PC-3 (cell line): Measurements from ENCODE around the gene DDT.

ENCODE experiments used
- EZH2phosphoT487 ChIP-seq: fragments of 300-600 bp; sonication (generic); IDR thresholded peaks from 2 replicates; pipeline ENCODE4 v1.6.1; 2018; ENCODE audit warnings: mild to moderate bottlenecking, antibody characterized with exemption, low read length, borderline replicate concordance
- TF ChIP-seq, protein P1 (sequence below): fragments of 300-600 bp; sonication (generic); conservative IDR thresholded peaks from 2 replicates; pipeline ENCODE4 v1.5.1; 2017; ENCODE audit warnings: antibody characterized with exemption, low read depth, mild to moderate bottlenecking, low read length

DNA sequence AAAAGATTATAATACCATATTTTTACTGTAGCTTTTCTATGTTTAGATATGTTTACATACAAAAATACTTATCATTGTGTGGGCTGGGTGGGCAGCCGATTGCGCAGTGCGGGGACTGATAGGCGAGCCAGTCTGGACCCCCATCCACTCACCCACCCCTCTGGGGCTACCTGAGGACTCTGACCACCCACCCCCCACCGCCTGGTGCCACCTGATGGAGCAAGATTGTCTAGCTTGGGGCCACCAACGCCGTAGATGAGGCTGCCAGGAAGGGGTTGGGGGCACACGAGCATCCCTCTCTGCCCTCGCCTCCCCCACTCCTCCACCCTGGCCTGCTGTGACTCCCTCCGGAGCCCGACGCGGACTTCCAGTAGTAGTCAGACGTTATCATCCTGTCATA is 47.7 kb downstream of the DDT start:
- TF ChIP-seq, protein P1, sequence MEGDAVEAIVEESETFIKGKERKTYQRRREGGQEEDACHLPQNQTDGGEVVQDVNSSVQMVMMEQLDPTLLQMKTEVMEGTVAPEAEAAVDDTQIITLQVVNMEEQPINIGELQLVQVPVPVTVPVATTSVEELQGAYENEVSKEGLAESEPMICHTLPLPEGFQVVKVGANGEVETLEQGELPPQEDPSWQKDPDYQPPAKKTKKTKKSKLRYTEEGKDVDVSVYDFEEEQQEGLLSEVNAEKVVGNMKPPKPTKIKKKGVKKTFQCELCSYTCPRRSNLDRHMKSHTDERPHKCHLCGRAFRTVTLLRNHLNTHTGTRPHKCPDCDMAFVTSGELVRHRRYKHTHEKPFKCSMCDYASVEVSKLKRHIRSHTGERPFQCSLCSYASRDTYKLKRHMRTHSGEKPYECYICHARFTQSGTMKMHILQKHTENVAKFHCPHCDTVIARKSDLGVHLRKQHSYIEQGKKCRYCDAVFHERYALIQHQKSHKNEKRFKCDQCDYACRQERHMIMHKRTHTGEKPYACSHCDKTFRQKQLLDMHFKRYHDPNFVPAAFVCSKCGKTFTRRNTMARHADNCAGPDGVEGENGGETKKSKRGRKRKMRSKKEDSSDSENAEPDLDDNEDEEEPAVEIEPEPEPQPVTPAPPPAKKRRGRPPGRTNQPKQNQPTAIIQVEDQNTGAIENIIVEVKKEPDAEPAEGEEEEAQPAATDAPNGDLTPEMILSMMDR = no peak
- TF ChIP-seq EZH2phosphoT487 = no peak
